ENCODE results near the gene TUBGCP3.

- TF ChIP-seq, protein P1, sequence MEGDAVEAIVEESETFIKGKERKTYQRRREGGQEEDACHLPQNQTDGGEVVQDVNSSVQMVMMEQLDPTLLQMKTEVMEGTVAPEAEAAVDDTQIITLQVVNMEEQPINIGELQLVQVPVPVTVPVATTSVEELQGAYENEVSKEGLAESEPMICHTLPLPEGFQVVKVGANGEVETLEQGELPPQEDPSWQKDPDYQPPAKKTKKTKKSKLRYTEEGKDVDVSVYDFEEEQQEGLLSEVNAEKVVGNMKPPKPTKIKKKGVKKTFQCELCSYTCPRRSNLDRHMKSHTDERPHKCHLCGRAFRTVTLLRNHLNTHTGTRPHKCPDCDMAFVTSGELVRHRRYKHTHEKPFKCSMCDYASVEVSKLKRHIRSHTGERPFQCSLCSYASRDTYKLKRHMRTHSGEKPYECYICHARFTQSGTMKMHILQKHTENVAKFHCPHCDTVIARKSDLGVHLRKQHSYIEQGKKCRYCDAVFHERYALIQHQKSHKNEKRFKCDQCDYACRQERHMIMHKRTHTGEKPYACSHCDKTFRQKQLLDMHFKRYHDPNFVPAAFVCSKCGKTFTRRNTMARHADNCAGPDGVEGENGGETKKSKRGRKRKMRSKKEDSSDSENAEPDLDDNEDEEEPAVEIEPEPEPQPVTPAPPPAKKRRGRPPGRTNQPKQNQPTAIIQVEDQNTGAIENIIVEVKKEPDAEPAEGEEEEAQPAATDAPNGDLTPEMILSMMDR (conservative IDR thresholded peaks at IDR 0.05; ENCODE audit: low read length) = no peak
- TF ChIP-seq EZH2phosphoT487 (IDR thresholded peaks at IDR 0.05; ENCODE audit: borderline replicate concordance, low read depth, low read length) = no peak
These were observed 12.3 kb downstream of the TUBGCP3 start for GRCh38 chr13:112575675-112576074.

All from OCI-LY7 (cell line).